Measurements from ENCODE around the gene METRN. TPM values are rescaled to one million over a fixed set of nuclear protein-coding genes. Genes with fewer than 3 reads are reported as not detected.
A peak's percentile ranks its signal among the peaks of the same experiment; 100 is the strongest.

METRN gene
- total RNA-seq, 6 experiments from 2014 or later = 14.0 to 43.7 (median 26.2) TPM

GRCh38 chr16:767743-768235 is 52.9 kb downstream of the METRN start:
- DNase-seq = no peak
- H3K4me3 ChIP-seq = no peak overlapping the region
- H3K4me1 ChIP-seq = no peaks in the 10 kb centered on the region
- H3K9me3 ChIP-seq = no peaks in the 10 kb centered on the region
- no peaks in the 10 kb centered on the region for H3K27me3 ChIP-seq
- ATAC-seq = no peak
- 68% methylated on average over 29 of the region's 38 CpGs for WGBS (ENCODE audit: insufficient coverage, low coverage, low lambda C conversion rate, missing lambda C conversion rate)
- intact Hi-C loops (cut with DNase I) = no loop called here
- no peak overlapping the region for H3K27ac ChIP-seq
- no peaks in the 10 kb centered on the region for H3K36me3 ChIP-seq
- no peak for TF ChIP-seq POLR2A (IDR thresholded peaks at IDR 0.05)
- TF ChIP-seq, protein P1, sequence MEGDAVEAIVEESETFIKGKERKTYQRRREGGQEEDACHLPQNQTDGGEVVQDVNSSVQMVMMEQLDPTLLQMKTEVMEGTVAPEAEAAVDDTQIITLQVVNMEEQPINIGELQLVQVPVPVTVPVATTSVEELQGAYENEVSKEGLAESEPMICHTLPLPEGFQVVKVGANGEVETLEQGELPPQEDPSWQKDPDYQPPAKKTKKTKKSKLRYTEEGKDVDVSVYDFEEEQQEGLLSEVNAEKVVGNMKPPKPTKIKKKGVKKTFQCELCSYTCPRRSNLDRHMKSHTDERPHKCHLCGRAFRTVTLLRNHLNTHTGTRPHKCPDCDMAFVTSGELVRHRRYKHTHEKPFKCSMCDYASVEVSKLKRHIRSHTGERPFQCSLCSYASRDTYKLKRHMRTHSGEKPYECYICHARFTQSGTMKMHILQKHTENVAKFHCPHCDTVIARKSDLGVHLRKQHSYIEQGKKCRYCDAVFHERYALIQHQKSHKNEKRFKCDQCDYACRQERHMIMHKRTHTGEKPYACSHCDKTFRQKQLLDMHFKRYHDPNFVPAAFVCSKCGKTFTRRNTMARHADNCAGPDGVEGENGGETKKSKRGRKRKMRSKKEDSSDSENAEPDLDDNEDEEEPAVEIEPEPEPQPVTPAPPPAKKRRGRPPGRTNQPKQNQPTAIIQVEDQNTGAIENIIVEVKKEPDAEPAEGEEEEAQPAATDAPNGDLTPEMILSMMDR (IDR thresholded peaks at IDR 0.05) = no peak

DNA sequence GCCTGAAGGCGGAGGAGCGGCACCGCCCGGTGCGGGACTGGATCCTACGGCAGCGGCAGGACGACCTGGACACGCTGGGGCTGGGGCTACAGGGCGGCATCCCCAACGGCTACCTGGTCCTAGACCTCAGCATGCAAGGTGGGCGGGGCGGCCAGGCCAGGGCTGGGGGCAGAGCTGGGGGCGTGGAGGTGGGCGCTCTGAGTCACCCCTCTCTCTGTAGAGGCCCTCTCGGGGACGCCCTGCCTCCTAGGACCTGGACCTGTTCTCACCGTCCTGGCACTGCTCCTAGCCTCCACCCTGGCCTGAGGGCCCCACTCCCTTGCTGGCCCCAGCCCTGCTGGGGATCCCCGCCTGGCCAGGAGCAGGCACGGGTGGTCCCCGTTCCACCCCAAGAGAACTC is 53.5 kb downstream of the METRN start:
- no peaks in the 10 kb centered on the region for H3K36me3 ChIP-seq
- no peak for ATAC-seq
- H3K27me3 ChIP-seq = no peaks in the 10 kb centered on the region
- no peak overlapping the region for H3K27ac ChIP-seq
- H3K4me3 ChIP-seq = no peak overlapping the region
- DNase-seq = peak in 1 of 3 donors; percentile 50
- WGBS (ENCODE audit: insufficient coverage, low coverage, low lambda C conversion rate, missing lambda C conversion rate) = no CpG with 5 or more reads among the region's 21 CpGs
- no peaks in the 10 kb centered on the region for H3K9me3 ChIP-seq
- TF ChIP-seq POLR2A (IDR thresholded peaks at IDR 0.05) = no peak
- TF ChIP-seq, protein P1 (IDR thresholded peaks at IDR 0.05) = no peak
- intact Hi-C loops (cut with DNase I) = no loop called here
- no peaks in the 10 kb centered on the region for H3K4me1 ChIP-seq

Other genes with a start within 250 kb of the METRN start
- 10 to 100 TPM; 17.3 to 34.3 (median 23.3) TPM for gene CAPN15, start 187.4 kb upstream of the METRN start, total RNA-seq
- gene PRR35, start 154.7 kb upstream of the METRN start, total RNA-seq = not detected
- under 1 TPM in 5 of 6 experiments, not detected in 1; 0.12 to 0.33 (median 0.28) TPM for gene NHLRC4, start 148.1 kb upstream of the METRN start, total RNA-seq
- gene PIGQ, start 145.2 kb upstream of the METRN start, total RNA-seq = 10 to 100 TPM; 19.5 to 32.0 (median 27.8) TPM
- 10 to 100 TPM in 5 of 6 experiments, 1 to 10 TPM in 1; 10.0 to 14.1 (median 12.0) TPM for gene RAB40C, start 125.1 kb upstream of the METRN start, total RNA-seq
- gene WFIKKN1, start 84.1 kb upstream of the METRN start, total RNA-seq = under 1 TPM; 0.43 to 0.70 (median 0.56) TPM
- gene METTL26, start 78.8 kb upstream of the METRN start, total RNA-seq = 100 to 1,000 TPM in 1 of 6 experiments, 10 to 100 TPM in 5; 22.7 to 126 (median 32.6) TPM
- 100 to 1,000 TPM in 2 of 6 experiments, 10 to 100 TPM in 4; 48.8 to 130 (median 76.7) TPM for gene MCRIP2, start 73.3 kb upstream of the METRN start, total RNA-seq
- gene WDR90, start 65.8 kb upstream of the METRN start, total RNA-seq = 10 to 100 TPM in 4 of 6 experiments, 1 to 10 TPM in 2; 7.2 to 18.1 (median 11.8) TPM
- gene RHOT2, start 47.0 kb upstream of the METRN start, total RNA-seq = 10 to 100 TPM; 28.5 to 44.8 (median 40.3) TPM
- gene RHBDL1, start 39.4 kb upstream of the METRN start, total RNA-seq = 1 to 10 TPM in 1 of 6 experiments, under 1 TPM in 5; 0.37 to 1.1 (median 0.60) TPM
- gene STUB1, start 34.7 kb upstream of the METRN start, total RNA-seq = 10 to 100 TPM; 37.3 to 69.6 (median 54.3) TPM
- gene JMJD8, start 30.8 kb upstream of the METRN start, total RNA-seq = 10 to 100 TPM; 26.9 to 68.1 (median 36.9) TPM
- 10 to 100 TPM in 1 of 6 experiments, 1 to 10 TPM in 5; 5.5 to 11.7 (median 9.7) TPM for gene WDR24, start 24.7 kb upstream of the METRN start, total RNA-seq
- 1 to 10 TPM in 2 of 6 experiments, under 1 TPM in 1, not detected in 3; 0.05 to 2.3 (median 1.7) TPM for gene FBXL16, start 9.3 kb upstream of the METRN start, total RNA-seq
- 10 to 100 TPM; 19.7 to 56.0 (median 28.2) TPM for gene ANTKMT, start 6.0 kb downstream of the METRN start, total RNA-seq
- under 1 TPM in 1 of 6 experiments, not detected in 5; 0.31 TPM for gene CCDC78, start 11.3 kb downstream of the METRN start, total RNA-seq
- gene HAGHL, start 12.0 kb downstream of the METRN start, total RNA-seq = 1 to 10 TPM in 4 of 6 experiments, under 1 TPM in 2; 0.83 to 2.5 (median 1.3) TPM
- 10 to 100 TPM; 11.9 to 26.1 (median 17.3) TPM for gene CIAO3, start 25.9 kb downstream of the METRN start, total RNA-seq
- gene MSLN, start 45.6 kb downstream of the METRN start, total RNA-seq = under 1 TPM in 1 of 6 experiments, not detected in 5; 0.25 TPM
- 10 to 100 TPM in 2 of 6 experiments, 1 to 10 TPM in 4; 5.1 to 16.2 (median 6.6) TPM for gene RPUSD1, start 73.3 kb downstream of the METRN start, total RNA-seq
- 1 to 10 TPM; 2.9 to 7.8 (median 4.6) TPM for gene CHTF18, start 73.5 kb downstream of the METRN start, total RNA-seq
- gene GNG13, start 85.6 kb downstream of the METRN start, total RNA-seq = not detected